Naive B cell (primary cell): ENCODE data around the gene FLNB. TPM values are rescaled to one million over a fixed set of nuclear protein-coding genes. Genes with fewer than 3 reads are reported as not detected.
A peak's percentile ranks its signal among the peaks of the same experiment; 100 is the strongest.

Source experiments
- ATAC-seq, 2 donors: fragments of 150-1000 bp; cut with Tn5 transposase; 2 replicates each; pipeline ENCODE4 v1.10.0; 2021; ENCODE audit warnings: low read depth in 2 of 2, mild to moderate bottlenecking in 2 of 2, moderate library complexity in 2 of 2
- DNase-seq: peaks from one replicate; pipeline ENCODE4 v3.0.0; 2022
- H3K27ac Mint-ChIP-seq, 6 donors: one replicate each; pipeline ENCODE4 v1.8.0; 2020 to 2022; ENCODE audit warnings: mild to moderate bottlenecking in 6 of 6, mixed read lengths in 6 of 6, moderate library complexity in 5 of 6, inconsistent platforms in 2 of 6
- H3K27me3 Mint-ChIP-seq, 3 donors: one replicate each; pipeline ENCODE4 v1.8.0; 2021 to 2022; ENCODE audit warnings: mixed read lengths in 3 of 3, mild to moderate bottlenecking in 1 of 3
- H3K36me3 Mint-ChIP-seq, 2 donors: one replicate each; pipeline ENCODE4 v1.8.0; 2020 to 2022; ENCODE audit warnings: mixed read lengths in 2 of 2, inconsistent platforms in 1 of 2, mild to moderate bottlenecking in 1 of 2
- H3K4me1 Mint-ChIP-seq, 3 donors: one replicate each; pipeline ENCODE4 v1.8.0; 2020 to 2022; ENCODE audit warnings: mixed read lengths in 3 of 3, inconsistent platforms in 1 of 3, mild to moderate bottlenecking in 1 of 3, moderate library complexity in 1 of 3
- H3K4me3 Mint-ChIP-seq, 8 donors: one replicate each; pipeline ENCODE4 v1.8.0; 2020 to 2022; ENCODE audit warnings: mild to moderate bottlenecking in 8 of 8, mixed read lengths in 8 of 8, moderate library complexity in 8 of 8, inconsistent platforms in 2 of 8
- H3K9me3 Mint-ChIP-seq, 7 donors: one replicate each; pipeline ENCODE4 v1.8.0; 2020 to 2022; ENCODE audit warnings: mixed read lengths in 7 of 7, mild to moderate bottlenecking in 5 of 7, inconsistent platforms in 2 of 7, moderate library complexity in 1 of 7
- polyA plus RNA-seq, 6 donors: library from polyadenylated mRNA; unstranded; fragments of 300-500 nt; fragmentation: Illumina TruSeq; gene quantifications; one replicate each; pipeline ENCODE4 v1.2.3, GENCODE V29; 2021; ENCODE audit warnings: low read depth in 6 of 6

The FLNB gene
- polyA plus RNA-seq, 6 donors from 2014 or later: 3.2 to 14.6 (median 9.7) TPM

DNA sequence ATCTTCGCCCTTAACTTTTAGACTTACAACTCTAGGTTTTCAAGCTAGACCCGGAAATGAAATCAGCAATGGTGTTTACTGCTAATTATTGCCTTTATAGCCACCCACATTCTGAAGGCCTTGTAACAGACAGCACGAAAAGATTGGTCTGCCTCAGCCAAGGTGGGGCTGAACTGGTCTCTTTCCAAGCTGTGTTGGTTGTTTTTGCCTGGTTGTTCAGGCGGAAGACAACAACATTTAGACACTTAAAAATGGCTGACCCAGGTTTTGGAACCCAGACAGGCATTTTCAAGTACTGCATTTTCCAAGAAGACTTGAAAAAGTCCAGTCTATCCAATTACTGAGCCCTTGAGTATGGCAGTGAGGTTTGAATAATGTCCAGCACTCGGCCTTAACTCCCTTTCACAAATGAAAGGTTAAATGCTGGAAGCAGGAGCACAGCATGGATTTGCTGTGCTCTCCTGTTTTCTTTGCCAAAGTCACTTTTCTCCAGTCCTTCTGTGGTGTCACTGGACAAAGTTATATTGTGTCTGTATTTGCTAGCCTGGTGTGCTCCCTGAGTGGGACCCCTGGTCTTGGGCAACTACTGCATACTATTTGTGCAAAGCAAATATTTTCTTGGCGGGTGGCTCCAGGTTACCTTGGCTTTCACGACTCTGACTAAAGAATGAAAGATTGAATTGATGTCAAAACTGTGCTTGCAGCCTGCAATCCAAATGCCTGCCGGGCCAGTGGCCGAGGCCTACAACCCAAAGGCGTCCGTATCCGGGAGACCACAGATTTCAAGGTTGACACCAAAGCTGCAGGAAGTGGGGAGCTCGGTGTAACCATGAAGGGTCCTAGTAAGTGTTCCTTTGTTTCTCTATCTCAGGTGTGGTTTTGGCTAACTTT is 93.5 kb downstream of the FLNB start:
- H3K4me3 Mint-ChIP-seq: no peak overlapping the region
- ATAC-seq (no peak), DNase-seq (no peak)
- no peaks in the 10 kb centered on the region for H3K27me3 Mint-ChIP-seq
- no peak overlapping the region for H3K27ac Mint-ChIP-seq
- H3K9me3 Mint-ChIP-seq: no peaks in the 10 kb centered on the region
- peaks cover 17 to 46% of the 10 kb centered on the region in 2 donors for H3K36me3 Mint-ChIP-seq
- no peaks in the 10 kb centered on the region for H3K4me1 Mint-ChIP-seq

GRCh38 chr3:58102390-58102750 is 94.1 kb downstream of the FLNB start:
- H3K4me3 Mint-ChIP-seq: no peak overlapping the region
- DNase-seq (no peak), ATAC-seq (no peak)
- no peak overlapping the region for H3K27ac Mint-ChIP-seq
- no peaks in the 10 kb centered on the region for H3K9me3 Mint-ChIP-seq
- H3K4me1 Mint-ChIP-seq: no peaks in the 10 kb centered on the region
- no peaks in the 10 kb centered on the region for H3K27me3 Mint-ChIP-seq
- peaks cover 17 to 49% of the 10 kb centered on the region in 2 donors for H3K36me3 Mint-ChIP-seq

DNA sequence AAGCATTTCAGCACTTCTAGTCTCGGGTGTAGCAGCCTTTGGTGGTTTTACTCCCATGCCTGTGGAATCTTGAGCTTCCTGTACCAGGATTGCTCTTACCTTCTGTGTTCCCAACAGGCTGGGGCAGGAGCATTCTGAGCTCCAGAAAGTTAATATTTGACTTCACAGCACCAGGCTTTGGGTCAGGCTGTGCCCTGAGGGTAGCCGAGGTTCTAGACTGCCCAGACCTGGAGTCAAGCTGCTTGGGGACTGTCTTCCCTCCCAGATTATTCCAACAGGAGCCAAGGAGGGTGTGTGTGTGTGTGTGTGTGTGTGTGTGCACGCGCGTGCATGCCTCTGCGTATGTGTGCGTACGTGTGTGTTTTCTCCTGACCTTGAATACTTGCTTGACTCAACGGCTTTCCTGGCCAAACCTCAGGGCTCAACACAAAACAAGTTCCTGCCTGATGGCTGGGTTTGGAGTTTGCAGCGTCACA is 94.8 kb downstream of the FLNB start:
- no peak for ATAC-seq
- H3K4me1 Mint-ChIP-seq: no peaks in the 10 kb centered on the region
- peak overlapping the region in 1 of 6 donors; percentile 20 for H3K27ac Mint-ChIP-seq
- no peaks in the 10 kb centered on the region for H3K27me3 Mint-ChIP-seq
- DNase-seq: no peak
- H3K36me3 Mint-ChIP-seq: peaks cover 17 to 52% of the 10 kb centered on the region in 2 donors
- no peaks in the 10 kb centered on the region for H3K9me3 Mint-ChIP-seq
- H3K4me3 Mint-ChIP-seq: no peak overlapping the region

DNA sequence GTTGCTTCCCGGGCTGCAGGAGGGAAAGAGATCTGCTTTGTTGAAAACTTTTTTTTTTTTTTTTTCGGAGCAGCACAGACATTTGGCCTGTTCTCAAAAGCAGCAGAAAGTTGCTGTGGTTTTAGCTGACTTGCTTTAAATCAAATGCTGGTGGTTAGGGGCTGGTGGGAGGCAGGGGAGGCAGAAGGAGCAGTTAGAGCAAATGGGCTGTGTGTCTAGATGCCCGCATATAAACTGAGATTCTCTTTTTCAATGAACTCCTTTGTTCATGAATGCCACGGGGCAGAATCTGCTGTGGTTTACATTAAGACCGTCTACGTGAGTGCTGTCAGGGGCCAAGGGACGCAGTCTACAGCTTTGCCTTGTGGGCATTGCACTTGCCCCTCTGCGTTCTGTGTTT is 95.9 kb downstream of the FLNB start:
- Mint-ChIP-seq H3K27me3 (no peaks in the 10 kb centered on the region), H3K27ac (no peak overlapping the region), H3K4me1 (no peaks in the 10 kb centered on the region), H3K9me3 (no peaks in the 10 kb centered on the region), H3K36me3 (peaks cover 24 to 54% of the 10 kb centered on the region in 2 donors), H3K4me3 (no peak overlapping the region)
- no peak for DNase-seq
- ATAC-seq: no peak

DNA sequence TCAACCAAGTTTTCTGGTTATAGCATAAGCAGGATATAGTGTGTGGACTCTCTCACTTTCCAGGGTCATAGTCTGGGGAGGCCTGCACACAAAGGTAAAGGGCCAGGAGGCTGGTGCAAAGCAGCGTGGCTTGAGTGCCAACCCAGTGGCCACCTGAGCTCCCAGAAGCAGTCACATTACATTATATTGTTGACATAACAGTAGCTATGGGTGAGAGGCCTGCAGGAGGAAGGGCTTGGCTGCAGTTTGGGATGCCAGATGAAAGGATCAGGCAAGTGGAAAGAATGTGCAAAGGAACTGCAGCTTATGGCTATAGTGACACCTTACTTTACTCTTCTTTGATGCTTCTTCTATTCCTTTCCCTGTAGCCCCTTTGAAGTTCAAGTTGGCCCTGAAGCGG is 96.5 kb downstream of the FLNB start:
- Mint-ChIP-seq H3K4me3 (no peak overlapping the region), H3K27ac (peak overlapping the region in 1 of 6 donors; percentile 21), H3K4me1 (no peaks in the 10 kb centered on the region), H3K27me3 (no peaks in the 10 kb centered on the region), H3K36me3 (peaks cover 18 to 55% of the 10 kb centered on the region in 2 donors), H3K9me3 (no peaks in the 10 kb centered on the region)
- no peak for DNase-seq
- no peak for ATAC-seq

DNA sequence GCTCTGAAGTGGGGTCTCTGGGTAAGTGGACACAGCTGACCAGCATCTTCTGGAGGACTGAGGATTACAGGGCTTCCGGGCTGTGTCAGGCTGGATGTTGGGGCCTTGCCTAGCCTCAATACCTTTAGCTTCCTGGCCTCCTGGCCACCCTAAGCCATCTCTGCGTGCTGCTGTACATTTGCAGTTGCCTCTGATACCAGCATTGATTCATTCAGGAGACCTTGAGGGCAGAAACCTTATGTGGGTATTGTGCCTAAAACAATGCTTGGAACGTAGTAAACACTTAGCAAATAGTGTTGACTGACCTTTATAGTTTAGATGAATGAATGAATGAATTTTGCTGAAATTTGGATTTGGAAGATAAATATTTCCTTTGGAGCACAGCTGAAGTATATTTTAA is 97.0 kb downstream of the FLNB start:
- Mint-ChIP-seq H3K4me1 (no peaks in the 10 kb centered on the region), H3K27ac (no peak overlapping the region), H3K27me3 (no peaks in the 10 kb centered on the region), H3K4me3 (no peak overlapping the region), H3K36me3 (peaks cover 17 to 57% of the 10 kb centered on the region in 2 donors), H3K9me3 (no peaks in the 10 kb centered on the region)
- no peak for ATAC-seq
- DNase-seq: no peak

- Mint-ChIP-seq H3K4me1 (peaks cover 0 to 2% (median 0%) of the 10 kb centered on the region in 3 donors), H3K27ac (no peak overlapping the region), H3K9me3 (no peaks in the 10 kb centered on the region), H3K27me3 (no peaks in the 10 kb centered on the region), H3K36me3 (peaks cover 17 to 57% of the 10 kb centered on the region in 2 donors), H3K4me3 (peak overlapping the region in 1 of 8 donors; percentile 15)
- no peak for ATAC-seq
- no peak for DNase-seq
These were observed 97.8 kb downstream of the FLNB start for GRCh38 chr3:58106061-58106460.

DNA sequence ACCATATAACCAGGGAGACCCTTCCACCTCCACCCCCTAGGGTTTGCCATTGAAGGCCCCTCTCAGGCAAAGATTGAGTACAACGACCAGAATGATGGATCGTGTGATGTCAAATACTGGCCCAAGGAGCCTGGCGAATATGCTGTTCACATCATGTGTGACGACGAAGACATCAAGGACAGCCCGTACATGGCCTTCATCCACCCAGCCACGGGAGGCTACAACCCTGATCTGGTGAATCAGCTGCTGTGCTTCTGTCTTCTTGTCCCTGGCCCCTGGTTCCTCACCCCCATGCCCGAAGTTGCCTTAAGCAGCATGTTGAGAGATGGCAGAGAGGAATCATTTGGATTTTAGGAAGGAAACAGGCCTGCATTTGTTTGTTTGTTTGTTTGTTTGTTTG is 98.4 kb downstream of the FLNB start:
- ATAC-seq: no peak
- no peak for DNase-seq
- no peaks in the 10 kb centered on the region for H3K9me3 Mint-ChIP-seq
- no peaks in the 10 kb centered on the region for H3K27me3 Mint-ChIP-seq
- H3K4me1 Mint-ChIP-seq: peaks cover 0 to 7% (median 0%) of the 10 kb centered on the region in 3 donors
- peak overlapping the region in 1 of 6 donors; percentile 63 for H3K27ac Mint-ChIP-seq
- no peak overlapping the region for H3K4me3 Mint-ChIP-seq
- peaks cover 17 to 53% of the 10 kb centered on the region in 2 donors for H3K36me3 Mint-ChIP-seq

- Mint-ChIP-seq H3K36me3 (peaks cover 8 to 50% of the 10 kb centered on the region in 2 donors), H3K27ac (peak overlapping the region in 1 of 6 donors; percentile 82), H3K9me3 (no peaks in the 10 kb centered on the region), H3K27me3 (no peaks in the 10 kb centered on the region), H3K4me1 (peaks cover 0 to 8% (median 0%) of the 10 kb centered on the region in 3 donors), H3K4me3 (no peak overlapping the region)
- no peak for DNase-seq
- no peak for ATAC-seq
These were observed 99.4 kb downstream of the FLNB start for GRCh38 chr3:58107597-58107996.

DNA sequence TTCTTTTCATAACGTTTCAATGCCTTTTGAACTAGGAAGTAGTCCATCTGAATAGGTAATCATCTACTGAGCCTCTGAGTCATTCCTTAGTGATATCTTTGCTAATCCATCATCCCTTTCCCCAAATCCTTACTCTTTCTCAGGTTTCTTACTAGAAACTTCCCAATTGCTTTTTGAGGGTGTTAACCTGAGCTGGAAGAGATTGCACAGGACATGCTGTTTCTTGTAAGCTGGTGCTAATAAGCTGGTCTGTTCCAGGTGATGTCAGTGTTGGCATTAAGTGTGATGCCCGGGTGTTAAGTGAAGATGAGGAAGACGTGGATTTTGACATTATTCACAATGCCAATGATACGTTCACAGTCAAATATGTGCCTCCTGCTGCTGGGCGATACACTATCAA is 101.5 kb downstream of the FLNB start:
- ATAC-seq (no peak), DNase-seq (no peak)
- Mint-ChIP-seq H3K9me3 (no peaks in the 10 kb centered on the region), H3K4me1 (peaks cover 4 to 10% (median 5%) of the 10 kb centered on the region in 3 donors), H3K27me3 (no peaks in the 10 kb centered on the region), H3K36me3 (peaks cover 20 to 53% of the 10 kb centered on the region in 2 donors), H3K4me3 (no peak overlapping the region), H3K27ac (peak overlapping the region in 2 of 6 donors; percentile 52 to 77)

- no peaks in the 10 kb centered on the region for H3K9me3 Mint-ChIP-seq
- peak overlapping the region in 4 of 6 donors; percentile 59 to 91 (median 78) for H3K27ac Mint-ChIP-seq
- H3K4me3 Mint-ChIP-seq: peak overlapping the region in 2 of 8 donors; percentile 22 to 47
- ATAC-seq (peak in 1 of 2 donors; percentile 2), DNase-seq (no peak)
- peaks cover 20 to 38% of the 10 kb centered on the region in 2 donors for H3K36me3 Mint-ChIP-seq
- no peaks in the 10 kb centered on the region for H3K27me3 Mint-ChIP-seq
- H3K4me1 Mint-ChIP-seq: peaks cover 23 to 29% (median 23%) of the 10 kb centered on the region in 3 donors
These were observed 103.4 kb downstream of the FLNB start for GRCh38 chr3:58111513-58112184.

DNA sequence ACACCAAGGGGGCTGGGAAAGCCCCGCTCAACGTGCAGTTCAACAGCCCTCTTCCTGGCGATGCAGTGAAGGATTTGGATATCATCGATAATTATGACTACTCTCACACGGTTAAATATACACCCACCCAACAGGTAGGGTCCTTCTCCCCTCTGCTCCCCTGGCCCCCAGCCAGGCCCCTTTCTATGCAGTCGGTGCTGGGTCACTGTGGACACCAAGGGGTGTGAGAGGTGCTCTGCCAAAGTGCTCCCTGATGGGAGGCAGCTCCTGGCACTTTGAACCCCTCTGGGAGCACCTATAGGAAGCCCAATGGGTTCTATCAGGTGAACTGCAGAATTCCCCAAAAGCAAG is 103.9 kb downstream of the FLNB start:
- H3K9me3 Mint-ChIP-seq: no peaks in the 10 kb centered on the region
- no peak for ATAC-seq
- H3K27me3 Mint-ChIP-seq: no peaks in the 10 kb centered on the region
- H3K4me3 Mint-ChIP-seq: no peak overlapping the region
- peaks cover 26 to 34% (median 28%) of the 10 kb centered on the region in 3 donors for H3K4me1 Mint-ChIP-seq
- H3K27ac Mint-ChIP-seq: peak overlapping the region in 4 of 6 donors; percentile 9 to 91 (median 48)
- peaks cover 20 to 36% of the 10 kb centered on the region in 2 donors for H3K36me3 Mint-ChIP-seq
- no peak for DNase-seq

DNA sequence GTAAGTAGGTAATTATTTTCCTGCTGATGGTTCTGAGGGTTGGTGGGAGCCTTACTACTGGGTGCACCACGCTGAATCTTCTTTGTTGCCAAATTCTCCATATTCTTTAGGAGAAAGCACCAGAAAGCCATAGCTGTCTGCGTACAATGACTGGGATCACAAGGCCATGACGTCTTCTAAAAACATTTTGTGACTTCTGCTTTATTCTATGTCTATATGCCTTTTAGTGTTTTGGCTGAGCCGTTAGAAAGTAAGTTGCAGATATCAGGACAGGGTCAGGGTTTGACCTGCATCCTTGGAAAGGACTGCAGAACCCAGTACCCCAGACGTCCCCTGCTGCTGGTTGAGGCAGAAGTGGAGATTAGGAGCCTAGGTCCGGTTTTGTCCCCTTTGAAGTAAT is 107.0 kb downstream of the FLNB start:
- no peak for ATAC-seq
- DNase-seq: peak; percentile 24
- Mint-ChIP-seq H3K27ac (peak overlapping the region; percentile 78 to 100 (median 98)), H3K4me3 (peak overlapping the region in 5 of 8 donors; percentile 40 to 86 (median 82)), H3K27me3 (no peaks in the 10 kb centered on the region), H3K4me1 (peaks cover 38 to 59% (median 50%) of the 10 kb centered on the region in 3 donors), H3K9me3 (no peaks in the 10 kb centered on the region), H3K36me3 (peaks cover 12 to 21% of the 10 kb centered on the region in 2 donors)
